Naive thymus-derived CD4-positive, alpha-beta T cell (primary cell): ENCODE results near the gene UCN3. TPM values are rescaled to one million over a fixed set of nuclear protein-coding genes. Genes with fewer than 3 reads are reported as not detected.

Experiments
- ATAC-seq: fragments of 150-1000 bp; cut with Tn5 transposase; 2 replicates; pipeline ENCODE4 v1.10.0; 2021; ENCODE audit warnings: mild to moderate bottlenecking, moderate library complexity
- CTCF ChIA-PET: fragments of 350-600 bp; sonication (Branson Sonifier 250); formaldehyde crosslinking; loops from one replicate; lab custom pipeline; 2021; ENCODE audit warnings: antibody characterized with exemption; lab: Charles Lee
- POLR2A ChIA-PET: fragments of 350-600 bp; sonication (Branson Sonifier 250); formaldehyde crosslinking; loops from one replicate; lab custom pipeline; 2021; ENCODE audit warnings: antibody characterized with exemption, inconsistent platforms; lab: Charles Lee
- DNase-seq, 9 donors: peaks; one replicate each; pipeline versions ENCODE4 v3.0.0 to v3.0.0-alpha.2; 2020 to 2022; ENCODE audit warnings: mixed read lengths in 1 of 9
- H3K27ac ChIP-seq: one replicate; pipeline ENCODE4 v1.7.0; 2013; ENCODE audit warnings: mild to moderate bottlenecking, low read depth, low read length, moderate library complexity
- H3K27me3 ChIP-seq, 2 donors: one replicate each; pipeline ENCODE4 v1.7.0; 2013; ENCODE audit warnings: low read length in 2 of 2, mild to moderate bottlenecking in 2 of 2, moderate library complexity in 2 of 2; ENCODE audit not compliant: control insufficient read depth in 2 of 2, insufficient read depth in 2 of 2
- H3K36me3 ChIP-seq, 3 experiments: 1 replicate in 2 of 3; 2 replicates in 1 of 3; pipeline ENCODE4 v1.7.0; 2013; ENCODE audit warnings: low read length in 3 of 3, mild to moderate bottlenecking in 3 of 3, moderate library complexity in 1 of 3; ENCODE audit not compliant: insufficient read depth in 3 of 3, control insufficient read depth in 2 of 3
- H3K4me1 ChIP-seq, 2 donors: one replicate each; pipeline ENCODE4 v1.7.0; 2013; ENCODE audit warnings: low read length in 2 of 2, mild to moderate bottlenecking in 2 of 2, moderate library complexity in 1 of 2; ENCODE audit not compliant: control insufficient read depth in 2 of 2, insufficient read depth in 2 of 2
- H3K4me3 ChIP-seq: 2 replicates; pipeline ENCODE4 v1.7.0; 2013; ENCODE audit warnings: mild to moderate bottlenecking, low read length
- H3K9me3 ChIP-seq, 3 experiments: 1 replicate in 2 of 3; 2 replicates in 1 of 3; pipeline ENCODE4 v1.7.0; 2013; ENCODE audit warnings: low read length in 3 of 3; ENCODE audit not compliant: control insufficient read depth in 2 of 3
- H3K27ac Mint-ChIP-seq, 9 donors: one replicate each; pipeline ENCODE4 v1.8.0; 2020 to 2022; ENCODE audit warnings: mixed read lengths in 9 of 9, mild to moderate bottlenecking in 8 of 9, moderate library complexity in 5 of 9, inconsistent platforms in 2 of 9
- H3K27me3 Mint-ChIP-seq, 5 donors: one replicate each; pipeline ENCODE4 v1.8.0; 2021 to 2022; ENCODE audit warnings: mixed read lengths in 5 of 5, mild to moderate bottlenecking in 1 of 5
- H3K36me3 Mint-ChIP-seq, 5 donors: one replicate each; pipeline ENCODE4 v1.8.0; 2020 to 2022; ENCODE audit warnings: mixed read lengths in 5 of 5, mild to moderate bottlenecking in 3 of 5, inconsistent platforms in 1 of 5
- H3K4me1 Mint-ChIP-seq, 7 donors: one replicate each; pipeline ENCODE4 v1.8.0; 2020 to 2022; ENCODE audit warnings: mixed read lengths in 7 of 7, mild to moderate bottlenecking in 3 of 7, inconsistent platforms in 1 of 7
- H3K4me3 Mint-ChIP-seq, 10 donors: one replicate each; pipeline ENCODE4 v1.8.0; 2020 to 2022; ENCODE audit warnings: mild to moderate bottlenecking in 10 of 10, mixed read lengths in 10 of 10, moderate library complexity in 6 of 10, inconsistent platforms in 2 of 10
- H3K9me3 Mint-ChIP-seq, 11 donors: one replicate each; pipeline ENCODE4 v1.8.0; 2020 to 2022; ENCODE audit warnings: mixed read lengths in 11 of 11, mild to moderate bottlenecking in 4 of 11, inconsistent platforms in 1 of 11, moderate library complexity in 1 of 11
- intact Hi-C, 2 donors: fragments of 100-400 bp; cut with micrococcal nuclease; formaldehyde crosslinking; loops; one replicate each; pipeline ENCODE4 v1.15.1; 2023
- polyA plus RNA-seq, 2 donors: library from polyadenylated mRNA; unstranded; fragments of 300-500 nt; fragmentation: Illumina TruSeq; gene quantifications; one replicate each; pipeline ENCODE4 v1.2.3, GENCODE V29; 2021
- total RNA-seq, 6 experiments: library from RNA in 5 of 6; stranded (reverse) in 5 of 6; gene quantifications; 1 replicate in 5 of 6; 2 replicates in 1 of 6; pipeline ENCODE4 v1.2.3 and lab custom pipeline; 2021 to 2026

The UCN3 gene
- not detected for total RNA-seq
- not detected for polyA plus RNA-seq
- total RNA-seq (lab: John Stamatoyannopoulos, UW) = not detected

- Histone ChIP-seq H3K4me3 (no peak within 1 kb of the TSS), H3K4me1 (no peaks in the 10 kb centered on the region), H3K9me3 (no peaks in the 10 kb centered on the region), H3K27me3 (no peaks in the 10 kb centered on the region), H3K27ac (no peak within 1 kb of the TSS), H3K36me3 (no peaks in the 10 kb centered on the region)
- H3K27ac Mint-ChIP-seq = peak within 1 kb of the TSS in 2 of 9 donors; percentile 40 to 74
- peaks cover 0 to 4% (median 0%) of the 10 kb centered on the region in 11 donors for H3K9me3 Mint-ChIP-seq
- POLR2A ChIA-PET = no interaction called here
- ATAC-seq = no peak
- H3K4me3 Mint-ChIP-seq = peak within 1 kb of the TSS in 1 of 10 donors; percentile 40
- intact Hi-C loops = no loop called here
- no peak for DNase-seq
- CTCF ChIA-PET = no interaction called here
- peaks cover 0 to 39% (median 15%) of the 10 kb centered on the region in 5 donors for H3K27me3 Mint-ChIP-seq
- no peaks in the 10 kb centered on the region for H3K36me3 Mint-ChIP-seq
- H3K4me1 Mint-ChIP-seq = peaks cover 0 to 4% (median 0%) of the 10 kb centered on the region in 7 donors
Measured at GRCh38 chr10:5364890-5365338, at the start of gene UCN3. Gene UCN3, plus strand, starts transcription at chr10:5364966. Its CDS starts 8,755 bp downstream, at chr10:5373721.

- CTCF ChIA-PET = interaction anchor here (1.1 to 2.0 kb wide), 3 partner anchors 21 to 31 kb away, joined by 3 to 5 read pairs (median 3); no protein-coding TSS in a partner anchor
- peaks cover 24 to 74% (median 48%) of the 10 kb centered on the region in 7 donors for H3K4me1 Mint-ChIP-seq
Measured at GRCh38 chr10:5317547-5318107, 47.1 kb upstream of the UCN3 start.

GRCh38 chr10:5318148-5318547 lies 46.6 kb upstream of the UCN3 start:
- intact Hi-C loops = loop anchor here in 1 of 2 donors (1.0 kb wide), 1 partner anchor 21 kb away; no protein-coding TSS in a partner anchor
- H3K27me3 Mint-ChIP-seq = no peaks in the 10 kb centered on the region
- peaks cover 18 to 19% of the 10 kb centered on the region in 2 donors for H3K4me1 ChIP-seq
- peak overlapping the region; percentile 60 to 81 (median 72) for H3K4me3 Mint-ChIP-seq
- H3K9me3 Mint-ChIP-seq = peaks cover 0 to 25% (median 6%) of the 10 kb centered on the region in 11 donors
- H3K36me3 ChIP-seq = no peaks in the 10 kb centered on the region
- DNase-seq = no peak
- H3K9me3 ChIP-seq = no peaks in the 10 kb centered on the region
- no peak for ATAC-seq
- ChIA-PET POLR2A (interaction anchor here (0.7 to 1.7 kb wide), 10 partner anchors 9 to 152 kb away, joined by 3 to 11 read pairs (median 4); no protein-coding TSS in a partner anchor), CTCF (interaction anchor here (1.5 to 2.0 kb wide), 2 partner anchors 22 to 32 kb away, joined by 3 to 5 read pairs; no protein-coding TSS in a partner anchor)
- no peak overlapping the region for H3K27ac ChIP-seq
- H3K36me3 Mint-ChIP-seq = peaks cover 0 to 16% (median 8%) of the 10 kb centered on the region in 5 donors
- no peaks in the 10 kb centered on the region for H3K27me3 ChIP-seq
- no peak overlapping the region for H3K4me3 ChIP-seq
- H3K27ac Mint-ChIP-seq = peak overlapping the region; percentile 38 to 94 (median 77)
- peaks cover 23 to 72% (median 48%) of the 10 kb centered on the region in 7 donors for H3K4me1 Mint-ChIP-seq

More at GRCh38 chr10:5317547-5318107, 47.1 kb upstream of the UCN3 start:
- peak overlapping the region; percentile 60 to 81 (median 72) for H3K4me3 Mint-ChIP-seq
- no peaks in the 10 kb centered on the region for H3K36me3 ChIP-seq
- ATAC-seq = peak; percentile 78
- POLR2A ChIA-PET = interaction anchor here (0.5 to 1.7 kb wide), 12 partner anchors 8 to 1244 kb away, joined by 3 to 11 read pairs (median 4); no protein-coding TSS in a partner anchor
- H3K4me1 ChIP-seq = peaks cover 18 to 19% of the 10 kb centered on the region in 2 donors
- no peak overlapping the region for H3K27ac ChIP-seq
- intact Hi-C loops = loop anchor here (1.0 kb wide), 2 partner anchors 20 to 23 kb away; no protein-coding TSS in a partner anchor
- DNase-seq = peak; percentile 11 to 63 (median 54)
- H3K27me3 Mint-ChIP-seq = no peaks in the 10 kb centered on the region
- peaks cover 0 to 17% (median 8%) of the 10 kb centered on the region in 5 donors for H3K36me3 Mint-ChIP-seq
- no peaks in the 10 kb centered on the region for H3K9me3 ChIP-seq
- H3K27me3 ChIP-seq = no peaks in the 10 kb centered on the region
- H3K9me3 Mint-ChIP-seq = peaks cover 0 to 25% (median 6%) of the 10 kb centered on the region in 11 donors
- peak overlapping the region; percentile 2 for H3K4me3 ChIP-seq
- H3K27ac Mint-ChIP-seq = peak overlapping the region; percentile 38 to 94 (median 77)

GRCh38 chr10:5319863-5320262 lies 44.9 kb upstream of the UCN3 start:
- H3K9me3 ChIP-seq = no peaks in the 10 kb centered on the region
- no peak overlapping the region for H3K27ac ChIP-seq
- DNase-seq (no peak), ATAC-seq (no peak)
- no peak overlapping the region for H3K4me3 ChIP-seq
- H3K36me3 ChIP-seq = no peaks in the 10 kb centered on the region
- H3K27me3 ChIP-seq = no peaks in the 10 kb centered on the region
- intact Hi-C loops = no loop called here
- H3K4me1 Mint-ChIP-seq = peaks cover 22 to 62% (median 40%) of the 10 kb centered on the region in 7 donors
- no peak overlapping the region for H3K4me3 Mint-ChIP-seq
- ChIA-PET CTCF (no interaction called here), POLR2A (no interaction called here)
- H3K9me3 Mint-ChIP-seq = peaks cover 0 to 25% (median 7%) of the 10 kb centered on the region in 11 donors
- H3K4me1 ChIP-seq = peaks cover 8 to 19% of the 10 kb centered on the region in 2 donors
- peaks cover 0 to 11% (median 9%) of the 10 kb centered on the region in 5 donors for H3K36me3 Mint-ChIP-seq
- H3K27me3 Mint-ChIP-seq = no peaks in the 10 kb centered on the region
- H3K27ac Mint-ChIP-seq = peak overlapping the region in 5 of 9 donors; percentile 14 to 59 (median 49)

GRCh38 chr10:5321273-5321672 lies 43.5 kb upstream of the UCN3 start:
- Histone ChIP-seq H3K27me3 (no peaks in the 10 kb centered on the region), H3K4me3 (no peak overlapping the region), H3K4me1 (peaks cover 8 to 19% of the 10 kb centered on the region in 2 donors), H3K27ac (no peak overlapping the region), H3K36me3 (no peaks in the 10 kb centered on the region), H3K9me3 (no peaks in the 10 kb centered on the region)
- Mint-ChIP-seq H3K4me1 (peaks cover 22 to 69% (median 41%) of the 10 kb centered on the region in 7 donors), H3K27ac (peak overlapping the region in 3 of 9 donors; percentile 14 to 73 (median 65)), H3K9me3 (peaks cover 0 to 25% (median 7%) of the 10 kb centered on the region in 11 donors), H3K27me3 (peaks cover 0 to under 1% (median 0%) of the 10 kb centered on the region in 5 donors), H3K36me3 (peaks cover 0 to 12% (median 8%) of the 10 kb centered on the region in 5 donors), H3K4me3 (no peak overlapping the region)
- intact Hi-C loops = no loop called here
- POLR2A ChIA-PET = interaction anchor here (0.6 to 1.8 kb wide), 3 partner anchors 19 to 288 kb away, joined by 3 to 6 read pairs (median 5); no protein-coding TSS in a partner anchor
- DNase-seq = no peak
- no peak for ATAC-seq
- CTCF ChIA-PET = no interaction called here

- Mint-ChIP-seq H3K27ac (peak overlapping the region in 1 of 9 donors; percentile 10), H3K27me3 (peaks cover 0 to 4% (median 0%) of the 10 kb centered on the region in 5 donors), H3K9me3 (peaks cover 0 to 25% (median 7%) of the 10 kb centered on the region in 11 donors), H3K36me3 (peaks cover 0 to 14% (median 4%) of the 10 kb centered on the region in 5 donors), H3K4me1 (peaks cover 8 to 49% (median 22%) of the 10 kb centered on the region in 7 donors), H3K4me3 (no peak overlapping the region)
- H3K36me3 ChIP-seq = no peaks in the 10 kb centered on the region
- intact Hi-C loops = no loop called here
- H3K27ac ChIP-seq = no peak overlapping the region
- ChIA-PET CTCF (no interaction called here), POLR2A (no interaction called here)
- H3K4me1 ChIP-seq = peaks cover 0 to 3% of the 10 kb centered on the region in 2 donors
- no peak overlapping the region for H3K4me3 ChIP-seq
- no peaks in the 10 kb centered on the region for H3K27me3 ChIP-seq
- DNase-seq = peak in 2 of 9 donors; percentile 10 to 13
- no peak for ATAC-seq
- H3K9me3 ChIP-seq = no peaks in the 10 kb centered on the region
Measured at GRCh38 chr10:5323446-5323845, 41.3 kb upstream of the UCN3 start.
